MM.1S (cell line): ENCODE data around the gene RAB3GAP2.

ENCODE experiments used
- DNase-seq: peaks from one replicate; pipeline ENCODE4 v3.0.0-alpha.2; 2015
- H2AFZ ChIP-seq: fragments of 300-600 bp; sonication (generic); 2 replicates; pipeline ENCODE4 v1.6.0; 2016; ENCODE audit warnings: antibody characterized with exemption, low read length
- H3F3A ChIP-seq: fragments of 300-600 bp; sonication (generic); 2 replicates; pipeline ENCODE4 v1.6.1; 2016; ENCODE audit warnings: mild to moderate bottlenecking, antibody characterized with exemption, low read length, moderate library complexity, mixed read lengths; ENCODE audit not compliant: insufficient read depth
- H3K27ac ChIP-seq: fragments of 300-600 bp; sonication (generic); 2 replicates; pipeline ENCODE4 v1.5.1; 2016; ENCODE audit warnings: mild to moderate bottlenecking, low read length
- H3K27me3 ChIP-seq: fragments of 300-600 bp; sonication (generic); replicated peaks from 2 replicates; pipeline ENCODE4 v1.6.0; 2016; ENCODE audit warnings: low read length; ENCODE audit not compliant: insufficient read depth
- H3K36me3 ChIP-seq: fragments of 300-600 bp; sonication (generic); replicated peaks from 2 replicates; pipeline ENCODE4 v1.6.1; 2016; ENCODE audit warnings: mild to moderate bottlenecking, low read length, mixed read lengths; ENCODE audit not compliant: insufficient read depth
- H3K4me1 ChIP-seq: fragments of 300-600 bp; sonication (generic); 2 replicates; pipeline ENCODE4 v1.6.1; 2016; ENCODE audit warnings: low read length, mixed read lengths
- H3K4me2 ChIP-seq: fragments of 300-600 bp; sonication (generic); 2 replicates; pipeline ENCODE4 v1.6.0; 2016; ENCODE audit warnings: low read depth, low read length
- H3K4me3 ChIP-seq: fragments of 300-600 bp; sonication (generic); 2 replicates; pipeline ENCODE4 v1.5.1; 2016; ENCODE audit warnings: low read length, mixed read lengths
- H3K79me2 ChIP-seq: fragments of 300-600 bp; sonication (generic); 2 replicates; pipeline ENCODE4 v1.6.1; 2016; ENCODE audit warnings: mixed run types, low read length, mixed read lengths
- H3K9ac ChIP-seq: fragments of 300-600 bp; sonication (generic); 2 replicates; pipeline ENCODE4 v1.6.1; 2016; ENCODE audit warnings: low read length, mixed read lengths
- H3K9me2 ChIP-seq: fragments of 300-600 bp; sonication (generic); replicated peaks from 2 replicates; pipeline ENCODE4 v1.6.1; 2016; ENCODE audit warnings: mild to moderate bottlenecking, low read length, mixed read lengths; ENCODE audit not compliant: insufficient read depth
- H3K9me3 ChIP-seq: fragments of 300-600 bp; sonication (generic); replicated peaks from 2 replicates; pipeline ENCODE4 v1.6.1; 2016; ENCODE audit warnings: mild to moderate bottlenecking, low read length, mixed read lengths; ENCODE audit not compliant: insufficient read depth
- H4K20me1 ChIP-seq: fragments of 300-600 bp; sonication (generic); 2 replicates; pipeline ENCODE4 v1.6.1; 2016; ENCODE audit warnings: mild to moderate bottlenecking, low read length, moderate library complexity, mixed read lengths; ENCODE audit not compliant: insufficient read depth
- CTCF ChIP-seq: fragments of 300-600 bp; sonication (generic); IDR thresholded peaks from 2 replicates; pipeline ENCODE4 v1.5.1; 2016; ENCODE audit warnings: antibody characterized with exemption, low read length, mixed read lengths
- EZH2 ChIP-seq: fragments of 300-600 bp; sonication (generic); optimal IDR thresholded peaks from 2 replicates; pipeline ENCODE3; 2017; ENCODE audit warnings: low read depth, mild to moderate bottlenecking, antibody characterized with exemption, low read length, mixed read lengths
- EZH2phosphoT487 ChIP-seq: fragments of 300-600 bp; sonication (generic); IDR thresholded peaks from 2 replicates; pipeline ENCODE4 v1.6.1; 2018; ENCODE audit warnings: antibody characterized with exemption, low read length

RAB3GAP2 gene

GRCh38 chr1:220157738-220158137 is 114.5 kb downstream of the RAB3GAP2 start:
- no peaks in the 10 kb centered on the region for H3K9me3 ChIP-seq
- no peaks in the 10 kb centered on the region for H3K27me3 ChIP-seq
- H3K4me1 ChIP-seq = no peaks in the 10 kb centered on the region
- no peak overlapping the region for H2AFZ ChIP-seq
- no peak overlapping the region for H3K9ac ChIP-seq
- H3K27ac ChIP-seq = no peak overlapping the region
- no peak for DNase-seq
- no peaks in the 10 kb centered on the region for H3F3A ChIP-seq
- no peaks in the 10 kb centered on the region for H3K9me2 ChIP-seq
- no peaks in the 10 kb centered on the region for H3K79me2 ChIP-seq
- H3K4me2 ChIP-seq = no peak overlapping the region
- no peaks in the 10 kb centered on the region for H4K20me1 ChIP-seq
- TF ChIP-seq EZH2 = no peak
- H3K36me3 ChIP-seq = peaks cover 4% of the 10 kb centered on the region
- no peak overlapping the region for H3K4me3 ChIP-seq

- H3F3A ChIP-seq = no peaks in the 10 kb centered on the region
- no peaks in the 10 kb centered on the region for H3K9me3 ChIP-seq
- H3K36me3 ChIP-seq = peaks cover 4% of the 10 kb centered on the region
- no peak for TF ChIP-seq EZH2phosphoT487
- no peak for TF ChIP-seq CTCF
- no peak for TF ChIP-seq EZH2
- H4K20me1 ChIP-seq = no peaks in the 10 kb centered on the region
- H2AFZ ChIP-seq = no peak overlapping the region
- H3K4me2 ChIP-seq = no peak overlapping the region
- no peaks in the 10 kb centered on the region for H3K27me3 ChIP-seq
- no peaks in the 10 kb centered on the region for H3K9me2 ChIP-seq
- H3K4me1 ChIP-seq = no peaks in the 10 kb centered on the region
- H3K4me3 ChIP-seq = no peak overlapping the region
- no peak overlapping the region for H3K27ac ChIP-seq
- no peaks in the 10 kb centered on the region for H3K79me2 ChIP-seq
- no peak for DNase-seq
- no peak overlapping the region for H3K9ac ChIP-seq
Measured at GRCh38 chr1:220156620-220157146, 115.6 kb downstream of the RAB3GAP2 start.

DNA sequence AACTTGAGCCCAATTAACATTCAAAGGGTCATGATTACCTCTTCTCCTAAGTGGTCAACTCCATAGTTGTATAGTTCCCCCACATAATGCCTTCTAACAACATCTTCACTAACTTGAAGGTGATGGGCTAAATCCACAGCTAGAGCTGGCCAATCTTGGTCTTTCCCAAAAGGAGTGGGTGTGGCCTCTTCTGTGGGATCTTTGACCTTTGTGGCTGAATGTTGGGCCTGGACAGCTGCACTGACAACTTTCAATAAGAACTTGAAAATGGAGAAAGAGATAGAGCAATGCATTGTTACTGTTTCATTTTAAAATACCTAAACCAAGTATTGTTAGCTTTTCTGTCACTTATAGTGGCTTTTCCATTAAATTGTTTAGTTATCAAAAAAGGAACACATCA is 119.1 kb downstream of the RAB3GAP2 start:
- no peaks in the 10 kb centered on the region for H3K79me2 ChIP-seq
- no peak overlapping the region for H2AFZ ChIP-seq
- H3K27me3 ChIP-seq = no peaks in the 10 kb centered on the region
- no peak overlapping the region for H3K4me2 ChIP-seq
- no peak for TF ChIP-seq EZH2
- no peak for TF ChIP-seq CTCF
- no peaks in the 10 kb centered on the region for H3K9me2 ChIP-seq
- H3K27ac ChIP-seq = no peak overlapping the region
- no peak for DNase-seq
- no peaks in the 10 kb centered on the region for H3F3A ChIP-seq
- H3K4me1 ChIP-seq = no peaks in the 10 kb centered on the region
- H3K9ac ChIP-seq = no peak overlapping the region
- H3K4me3 ChIP-seq = no peak overlapping the region
- H4K20me1 ChIP-seq = no peaks in the 10 kb centered on the region
- H3K36me3 ChIP-seq = peaks cover 4% of the 10 kb centered on the region
- no peaks in the 10 kb centered on the region for H3K9me3 ChIP-seq

DNA sequence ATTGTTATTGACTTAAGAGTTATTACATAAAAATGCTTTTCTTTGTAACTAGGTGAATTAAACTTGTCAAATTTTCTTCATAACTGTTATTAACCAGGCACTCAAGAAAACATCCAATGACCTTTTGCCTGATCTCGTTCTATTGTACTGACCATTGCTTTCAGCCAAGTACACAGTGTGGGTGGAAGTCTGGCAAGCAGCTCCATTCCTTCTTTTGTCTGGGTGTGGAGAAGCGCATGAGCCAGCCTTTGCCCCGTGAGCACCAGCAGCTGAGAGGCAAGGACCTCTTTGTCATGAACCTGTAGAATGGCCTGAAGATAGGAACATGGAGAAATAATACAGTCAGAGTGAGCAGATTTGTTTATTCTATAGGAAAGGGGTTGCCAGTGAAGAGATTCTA is 120.8 kb downstream of the RAB3GAP2 start:
- H3K27ac ChIP-seq = no peak overlapping the region
- no peak overlapping the region for H3K9ac ChIP-seq
- no peak overlapping the region for H3K4me3 ChIP-seq
- no peaks in the 10 kb centered on the region for H4K20me1 ChIP-seq
- no peak overlapping the region for H2AFZ ChIP-seq
- H3K27me3 ChIP-seq = no peaks in the 10 kb centered on the region
- DNase-seq = no peak
- H3K79me2 ChIP-seq = no peaks in the 10 kb centered on the region
- peaks cover 4% of the 10 kb centered on the region; the same call in 1 of the 2 replicates for H3K36me3 ChIP-seq
- no peaks in the 10 kb centered on the region for H3K9me3 ChIP-seq
- H3K9me2 ChIP-seq = no peaks in the 10 kb centered on the region
- H3K4me1 ChIP-seq = no peaks in the 10 kb centered on the region
- H3K4me2 ChIP-seq = no peak overlapping the region
- H3F3A ChIP-seq = no peaks in the 10 kb centered on the region
- TF ChIP-seq CTCF = no peak
- TF ChIP-seq EZH2 = no peak
- TF ChIP-seq EZH2phosphoT487 = no peak
